GM12878 (cell line): ENCODE measurements around the gene NHERF1. TPM values are rescaled to one million over a fixed set of nuclear protein-coding genes. Genes with fewer than 3 reads are reported as not detected.

ENCODE experiments used
- ATF2 ChIP-seq: IDR thresholded peaks from 2 replicates; pipeline ENCODE4 v1.6.1; 2012; ENCODE audit warnings: low read length, inconsistent platforms
- EED ChIP-seq: sonication (generic); IDR thresholded peaks from 2 replicates; pipeline ENCODE4 v1.6.1; 2016; ENCODE audit warnings: antibody characterized with exemption, low read depth
- FOXM1 ChIP-seq: IDR thresholded peaks from 2 replicates; pipeline ENCODE4 v1.6.1; 2012; ENCODE audit warnings: low read depth, mild to moderate bottlenecking, inconsistent platforms, low read length, moderate library complexity
- HDAC2 ChIP-seq: fragments of 200-600 bp; sonication (generic); IDR thresholded peaks from 2 replicates; pipeline ENCODE4 v1.6.1; 2017
- MYB ChIP-seq: fragments of 150-350 bp; IDR thresholded peaks from 2 replicates; pipeline ENCODE4 v1.6.1; 2014; ENCODE audit warnings: mild to moderate bottlenecking, low read depth, low read length, borderline replicate concordance
- PML ChIP-seq: IDR thresholded peaks from 2 replicates; pipeline ENCODE4 v1.6.1; 2012; ENCODE audit warnings: low read length, inconsistent platforms
- RFX5 ChIP-seq: IDR thresholded peaks from 2 replicates; pipeline ENCODE4 v1.6.1; 2011; ENCODE audit warnings: low read depth, low read length, improper control_type of control experiment
- ZBTB40 ChIP-seq: fragments of 450-650 bp; IDR thresholded peaks from 2 replicates; pipeline ENCODE4 v1.6.1; 2016; ENCODE audit warnings: mild to moderate bottlenecking, moderate library complexity, borderline replicate concordance
- polyA plus RNA-seq, 11 experiments: library from polyadenylated mRNA; depleted of rRNA in 4 of 11; unstranded in 6 of 11; stranded (reverse) in 5 of 11; fragments of >200 nt; fragmentation: Nextera tagmentation in 4 of 11; fragmentation: Illumina TruSeq in 1 of 11; extraction: Ambion mirVana in 4 of 11; extraction: Trizol in 1 of 11; gene quantifications; 1 replicate in 1 of 11; 2 replicates in 10 of 11; pipeline versions ENCODE4 v1.2.1 to v1.2.3, GENCODE V29; 2011 to 2016; ENCODE audit warnings: inconsistent platforms in 2 of 11, missing spikeins in 2 of 11, low read depth in 1 of 11
- total RNA-seq, 4 experiments: library from RNA; depleted of rRNA in 3 of 4; stranded (reverse); fragments of >200 nt in 3 of 4; fragmentation: Illumina TruSeq in 1 of 4; extraction: Trizol in 1 of 4; gene quantifications; 2 replicates each; pipeline versions ENCODE4 v1.2.1 to v1.2.3, GENCODE V29; 2013 to 2021

The NHERF1 gene
- total and polyA plus RNA-seq, 10 of the 15 experiments (the other 5 are each of a cell fraction or from before 2014, with no cell fraction given), result 13.4 to 61.6 (median 39.0) TPM

GRCh38 chr17:74756891-74757290, 8.5 kb downstream of the NHERF1 start (continued):
- TF ChIP-seq ZBTB40 (no peak), RFX5 (no peak), PML (no peak), EED (no peak), FOXM1 (no peak), MYB (no peak), ATF2 (no peak), HDAC2 (no peak)
